GM18498 (cell line): ENCODE measurements around the gene THYN1.
"Not testable (repeated sequence)": the region's sequence is repeated elsewhere in the genome, so short reads cannot be mapped to it uniquely, and the experiment has no call there.

Source experiments
- ATAC-seq: cut with Tn5 transposase; IDR thresholded peaks from one replicate; pipeline ENCODE4 v1.9.1; 2021; ENCODE audit warnings: mild to moderate bottlenecking, moderate library complexity; ENCODE audit not compliant: unreplicated experiment

THYN1 gene

GRCh38 chr11:134253188-134253993, at the start of gene THYN1, which contains the start of gene ACAD8:
Gene THYN1 (minus strand): TSS chr11:134253352. CDS start chr11:134252882, 470 bp downstream.
Gene ACAD8 (plus strand): TSS chr11:134253568. CDS start chr11:134253601, 33 bp downstream.
- peak; percentile 99 for ATAC-seq

- no peak for ATAC-seq
These were observed 41.5 kb upstream of the THYN1 start for GRCh38 chr11:134294664-134295063.

GRCh38 chr11:134293119-134294113, 40.3 kb upstream of the THYN1 start:
- no peak for ATAC-seq

DNA sequence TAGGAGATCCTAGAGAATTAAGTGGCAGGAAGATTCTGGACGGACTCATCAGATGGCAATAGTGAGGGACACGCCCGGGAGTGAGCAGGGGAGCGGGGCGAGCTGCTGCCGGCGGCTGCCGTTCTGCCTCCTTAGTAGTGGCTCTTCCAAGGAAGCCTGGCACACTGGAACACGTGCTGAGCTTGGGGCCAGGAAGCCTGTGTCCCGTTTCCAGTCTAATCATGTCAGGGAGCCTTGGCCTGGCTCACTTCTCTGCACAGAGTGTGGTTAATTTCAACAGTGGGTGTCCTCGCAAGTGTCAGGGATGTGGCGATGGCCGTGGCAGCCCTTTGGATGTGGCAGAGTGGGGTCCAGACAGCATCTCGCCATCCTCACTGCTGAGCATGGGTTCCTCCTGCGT, 39.5 kb upstream of the THYN1 start:
- ATAC-seq = no peak

DNA sequence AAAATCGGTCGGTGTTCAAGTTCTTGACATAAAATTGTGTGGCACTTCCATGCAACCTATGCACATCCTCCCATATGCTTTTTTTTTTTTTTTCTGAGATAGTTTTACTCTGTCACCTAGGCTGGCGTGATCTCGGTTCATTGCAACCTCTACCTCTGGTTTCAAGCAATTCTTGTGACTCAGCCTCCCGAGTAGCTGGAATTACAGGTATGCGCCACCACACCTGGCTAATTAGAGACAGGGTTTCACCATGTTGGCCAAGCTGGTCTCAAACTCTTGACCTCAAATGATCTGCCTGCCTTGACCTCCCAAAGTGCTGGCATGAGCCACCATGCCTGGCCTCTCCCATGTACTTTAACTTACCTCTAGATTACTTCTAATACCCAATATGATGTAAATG, 38.0 kb upstream of the THYN1 start:
- ATAC-seq = no peak

DNA sequence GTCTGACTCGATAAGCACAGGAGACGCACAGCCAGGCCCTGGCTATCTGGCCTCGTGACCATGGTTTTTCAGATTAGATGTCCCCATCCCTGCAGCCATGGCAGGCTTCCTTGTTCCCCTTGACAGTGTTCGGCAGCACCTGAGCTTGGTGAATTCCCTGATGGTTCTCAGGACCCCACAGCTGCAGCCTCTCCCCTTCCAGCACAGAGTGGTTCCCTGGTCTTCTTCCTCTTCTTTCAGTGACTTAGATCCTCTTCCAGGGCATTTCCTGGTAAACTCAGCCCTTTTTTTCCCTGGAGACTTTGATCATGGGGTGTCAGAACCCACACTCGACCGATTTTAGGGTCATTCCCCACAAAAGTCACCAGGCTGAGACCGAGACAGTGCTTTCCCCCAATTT, 37.5 kb upstream of the THYN1 start:
- no peak for ATAC-seq

GRCh38 chr11:134289789-134290188, 36.6 kb upstream of the THYN1 start:
- ATAC-seq = no peak

GRCh38 chr11:134289167-134289566, 36.0 kb upstream of the THYN1 start:
- no peak for ATAC-seq

- no peak for ATAC-seq
These were observed 35.3 kb upstream of the THYN1 start for GRCh38 chr11:134288486-134288885.

GRCh38 chr11:134287561-134287960, 34.4 kb upstream of the THYN1 start:
- no peak for ATAC-seq

GRCh38 chr11:134284349-134284748, 31.2 kb upstream of the THYN1 start:
- not testable (repeated sequence) for ATAC-seq

GRCh38 chr11:134283461-134284230, 30.5 kb upstream of the THYN1 start:
- ATAC-seq = no peak

- ATAC-seq = no peak
These were observed 29.2 kb upstream of the THYN1 start for GRCh38 chr11:134282121-134283045.

GRCh38 chr11:134281635-134282034, 28.5 kb upstream of the THYN1 start:
- ATAC-seq = not testable (repeated sequence)

GRCh38 chr11:134278356-134278755, 25.2 kb upstream of the THYN1 start:
- ATAC-seq = no peak

DNA sequence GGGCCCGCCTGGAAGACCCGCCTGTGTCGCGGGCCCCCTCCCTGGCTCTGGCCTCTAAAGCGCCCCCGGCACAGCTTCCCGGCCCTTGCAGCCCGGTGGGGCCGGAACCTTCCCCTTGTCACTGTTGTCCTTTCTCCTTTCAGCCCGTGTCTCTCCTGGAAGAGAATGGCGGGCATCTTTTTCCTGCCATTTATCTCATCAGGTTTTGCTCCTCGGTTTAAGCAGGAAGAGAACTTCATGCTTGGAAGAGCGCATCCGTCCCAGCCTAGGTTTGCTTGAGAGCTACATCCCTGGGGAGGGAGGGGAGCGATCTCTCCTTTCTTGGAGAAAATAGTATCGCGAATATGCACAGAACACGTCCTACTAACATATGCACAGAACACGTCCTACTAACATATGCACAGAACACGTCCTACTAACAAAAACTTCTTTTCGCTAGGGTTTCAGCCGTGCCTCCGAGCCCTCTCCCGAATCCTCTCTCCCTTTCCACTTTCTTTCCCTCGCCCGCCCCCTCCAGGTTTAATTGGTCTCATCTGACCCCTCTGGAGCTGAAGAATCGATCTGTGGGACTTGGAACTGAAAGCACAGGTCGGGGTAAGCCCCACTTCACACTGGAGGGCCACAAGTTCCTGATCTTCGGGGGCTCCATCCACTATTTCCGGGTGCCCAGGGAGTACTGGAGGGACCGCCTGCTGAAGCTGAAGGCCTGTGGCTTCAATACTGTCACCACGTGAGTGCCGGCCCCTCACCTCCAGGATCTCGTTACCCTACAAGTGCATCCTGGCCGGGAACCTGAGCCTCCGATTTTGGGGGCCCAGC, 24.2 kb upstream of the THYN1 start:
- ATAC-seq = no peak

DNA sequence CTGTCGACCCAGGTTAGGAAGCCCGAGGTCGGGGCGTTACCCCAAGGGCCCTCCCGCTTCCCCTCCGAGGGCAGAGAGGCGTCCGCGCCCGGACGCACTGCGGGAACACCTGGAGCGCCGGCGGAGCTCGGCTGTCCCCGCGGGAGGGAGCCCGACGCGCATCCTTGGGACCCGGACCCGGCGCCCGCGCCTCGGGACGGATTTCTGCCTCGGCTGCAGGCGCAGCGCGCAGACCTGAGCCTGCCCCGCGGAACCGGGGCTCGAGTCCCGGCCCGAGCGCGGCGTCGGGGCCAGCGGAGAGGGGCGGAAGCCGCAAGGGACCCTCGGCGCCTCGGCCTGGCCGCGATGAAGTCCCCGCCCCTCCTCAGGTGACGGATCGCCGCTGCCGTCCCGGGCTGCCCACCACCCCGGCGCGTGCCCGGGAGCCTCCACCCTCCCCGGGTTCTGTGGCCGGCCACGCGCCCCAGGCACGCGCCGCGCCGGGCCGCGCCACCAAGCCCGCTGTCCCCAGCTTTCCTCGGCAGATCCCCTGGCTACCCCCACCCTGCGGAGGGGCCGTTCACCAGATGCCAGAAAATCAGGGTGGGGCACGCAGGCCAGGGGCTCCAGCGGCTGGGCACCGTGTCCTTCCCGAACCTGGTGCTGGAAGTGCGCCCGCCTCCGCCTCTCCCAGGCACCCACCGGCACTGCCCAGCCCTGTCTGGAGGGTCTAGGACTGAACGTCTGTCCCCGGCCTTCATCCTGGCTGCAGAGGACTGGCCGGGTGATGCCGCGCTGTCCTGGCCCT, 23.4 kb upstream of the THYN1 start:
- no peak for ATAC-seq
